Amygdala (tissue), 56 donors: ENCODE measurements around the gene MLNR.
A peak's percentile ranks its signal among the peaks of the same experiment; 100 is the strongest.

Experiments used
- DNase-seq, 56 donors: peaks; one replicate each; lab custom pipeline; 2025; lab: John Stamatoyannopoulos, UW

MLNR gene

GRCh38 chr13:49225223-49226042 lies 5.3 kb downstream of the MLNR start:
- DNase-seq, result no peak

GRCh38 chr13:49226613-49227012 lies 6.5 kb downstream of the MLNR start:
- no peak for DNase-seq

GRCh38 chr13:49234741-49235140 lies 14.6 kb downstream of the MLNR start:
- no peak for DNase-seq

GRCh38 chr13:49235856-49236431 lies 15.8 kb downstream of the MLNR start:
- DNase-seq, result no peak

- DNase-seq, result no peak
Observed at GRCh38 chr13:49238621-49239020, 18.5 kb downstream of the MLNR start.

GRCh38 chr13:49240017-49240416 lies 19.9 kb downstream of the MLNR start:
- DNase-seq, result peak in 1 of 56 donors; percentile 10

- DNase-seq, result no peak
Observed at GRCh38 chr13:49241296-49241695, 21.2 kb downstream of the MLNR start.

GRCh38 chr13:49245101-49245500 lies 25.0 kb downstream of the MLNR start:
- no peak for DNase-seq

- DNase-seq, result no peak
Observed at GRCh38 chr13:49246850-49247642, 26.9 kb downstream of the MLNR start.

GRCh38 chr13:49247643-49248621 lies 27.8 kb downstream of the MLNR start, which contains the start of gene CDADC1:
CDADC1 (plus strand) TSS chr13:49247925; CDS start chr13:49248038, 113 bp downstream.
- peak; percentile 31 to 97 (median 91) for DNase-seq

GRCh38 chr13:49248622-49249002 lies 28.5 kb downstream of the MLNR start:
- peak in 1 of 56 donors; percentile 24 for DNase-seq

GRCh38 chr13:49251326-49251725 lies 31.2 kb downstream of the MLNR start:
- no peak for DNase-seq

- no peak for DNase-seq
Observed at GRCh38 chr13:49253310-49253709, 33.2 kb downstream of the MLNR start.

- DNase-seq, result no peak
Observed at GRCh38 chr13:49254007-49254406, 33.9 kb downstream of the MLNR start.

GRCh38 chr13:49256841-49257240 lies 36.7 kb downstream of the MLNR start:
- DNase-seq, result no peak

- no peak for DNase-seq
Observed at GRCh38 chr13:49258089-49258796, 38.1 kb downstream of the MLNR start.

- no peak for DNase-seq
Observed at GRCh38 chr13:49259586-49259985, 39.4 kb downstream of the MLNR start.

- DNase-seq, result no peak
Observed at GRCh38 chr13:49262634-49263033, 42.5 kb downstream of the MLNR start.

- no peak for DNase-seq
Observed at GRCh38 chr13:49265822-49266221, 45.7 kb downstream of the MLNR start.
